Thyroid gland (tissue), 4 donors: ENCODE measurements around the gene THSD7A. TPM values are rescaled to one million over a fixed set of nuclear protein-coding genes. Genes with fewer than 3 reads are reported as not detected.

Source experiments
- DNase-seq, 2 donors: peaks; one replicate each; pipeline ENCODE4 v3.0.0-alpha.2; 2019
- H3K27ac ChIP-seq, 3 donors: fragments of 200-600 bp; sonication (generic); 1 replicate in 2 of 3; 2 replicates in 1 of 3; pipeline ENCODE4 v1.5.1; 2016 to 2019; ENCODE audit warnings: mild to moderate bottlenecking in 1 of 3, moderate library complexity in 1 of 3
- H3K27me3 ChIP-seq: fragments of 200-600 bp; sonication (generic); one replicate; pipeline ENCODE4 v1.5.1; 2019
- H3K36me3 ChIP-seq, 2 donors: fragments of 200-600 bp; sonication (generic); one replicate each; pipeline ENCODE4 v1.5.1; 2016 to 2019
- H3K4me1 ChIP-seq, 2 donors: fragments of 200-600 bp; sonication (generic); one replicate each; pipeline ENCODE4 v1.5.1; 2017 to 2019
- H3K4me3 ChIP-seq, 3 donors: fragments of 200-600 bp; sonication (generic); replicated peaks in 1 of 3; 1 replicate in 2 of 3; 2 replicates in 1 of 3; pipeline ENCODE4 v1.5.1; 2016; ENCODE audit warnings: mild to moderate bottlenecking in 1 of 3
- H3K9me3 ChIP-seq: fragments of 200-600 bp; sonication (generic); one replicate; pipeline ENCODE4 v1.5.1; 2017
- POLR2A ChIP-seq, 2 donors: fragments of 450-650 bp; IDR thresholded peaks; one replicate each; pipeline ENCODE4 v1.6.1; 2017; ENCODE audit warnings: antibody characterized with exemption in 2 of 2, mild to moderate bottlenecking in 2 of 2, moderate library complexity in 1 of 2
- WGBS, 2 donors: methylation state at CpG; one replicate each; pipeline ENCODE4 v1.1.5; 2017; 5-methylcytosine and 5-hydroxymethylcytosine counted together
- intact Hi-C: fragments of 100-400 bp; cut with DNase I; formaldehyde crosslinking; loops from one replicate; pipeline ENCODE4 v1.15.1; 2023
- total RNA-seq, 4 donors: library from RNA; depleted of rRNA; stranded (reverse); fragments of >200 nt; gene quantifications; one replicate each; pipeline ENCODE4 v1.2.3, GENCODE V29; 2016
- TF ChIP-seq, protein P1 (sequence below), 6 experiments: fragments of 200-600 bp in 3 of 6; fragments of 450-650 bp in 3 of 6; sonication (generic) in 3 of 6; IDR thresholded peaks; one replicate each; pipeline ENCODE4 v1.5.1; 2016 to 2019; ENCODE audit warnings: antibody characterized with exemption in 6 of 6, mild to moderate bottlenecking in 2 of 6, inconsistent platforms in 1 of 6, moderate library complexity in 1 of 6

THSD7A gene
- total RNA-seq, 4 donors from 2014 or later = 4.2 to 6.1 (median 5.8) TPM

DNA sequence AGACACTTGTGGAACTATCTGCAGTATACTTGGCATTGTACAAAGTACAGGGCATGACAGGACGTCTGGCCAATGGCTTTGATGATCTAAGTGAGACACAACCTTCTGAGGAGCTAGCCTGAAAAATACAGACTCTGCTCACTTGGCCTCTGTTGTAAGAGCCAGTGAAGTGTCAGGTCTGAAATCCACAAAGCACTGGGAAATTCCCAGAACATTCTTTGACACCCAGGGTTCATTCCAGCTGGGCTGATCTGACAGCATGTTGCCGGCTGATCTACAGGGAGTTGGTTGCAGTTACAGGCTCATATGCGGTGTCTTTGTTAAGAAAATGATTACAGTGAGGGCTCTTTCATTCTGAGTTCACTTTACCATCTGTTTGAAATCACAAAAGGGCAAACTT, 503.7 kb downstream of the THSD7A start:
- intact Hi-C loops = no loop called here
- H3K27ac ChIP-seq = no peak overlapping the region
- WGBS, 2 donors = 35 to 43% methylated on average over 3 of the region's 3 CpGs
- H3K9me3 ChIP-seq = no peaks in the 10 kb centered on the region
- no peaks in the 10 kb centered on the region for H3K4me1 ChIP-seq
- H3K36me3 ChIP-seq = no peaks in the 10 kb centered on the region
- H3K4me3 ChIP-seq = no peak overlapping the region
- H3K27me3 ChIP-seq = no peaks in the 10 kb centered on the region
- no peak for TF ChIP-seq POLR2A (IDR thresholded peaks at IDR 0.05)
- TF ChIP-seq, protein P1, sequence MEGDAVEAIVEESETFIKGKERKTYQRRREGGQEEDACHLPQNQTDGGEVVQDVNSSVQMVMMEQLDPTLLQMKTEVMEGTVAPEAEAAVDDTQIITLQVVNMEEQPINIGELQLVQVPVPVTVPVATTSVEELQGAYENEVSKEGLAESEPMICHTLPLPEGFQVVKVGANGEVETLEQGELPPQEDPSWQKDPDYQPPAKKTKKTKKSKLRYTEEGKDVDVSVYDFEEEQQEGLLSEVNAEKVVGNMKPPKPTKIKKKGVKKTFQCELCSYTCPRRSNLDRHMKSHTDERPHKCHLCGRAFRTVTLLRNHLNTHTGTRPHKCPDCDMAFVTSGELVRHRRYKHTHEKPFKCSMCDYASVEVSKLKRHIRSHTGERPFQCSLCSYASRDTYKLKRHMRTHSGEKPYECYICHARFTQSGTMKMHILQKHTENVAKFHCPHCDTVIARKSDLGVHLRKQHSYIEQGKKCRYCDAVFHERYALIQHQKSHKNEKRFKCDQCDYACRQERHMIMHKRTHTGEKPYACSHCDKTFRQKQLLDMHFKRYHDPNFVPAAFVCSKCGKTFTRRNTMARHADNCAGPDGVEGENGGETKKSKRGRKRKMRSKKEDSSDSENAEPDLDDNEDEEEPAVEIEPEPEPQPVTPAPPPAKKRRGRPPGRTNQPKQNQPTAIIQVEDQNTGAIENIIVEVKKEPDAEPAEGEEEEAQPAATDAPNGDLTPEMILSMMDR (IDR thresholded peaks at IDR 0.05) = no peak
- no peak for DNase-seq

DNA sequence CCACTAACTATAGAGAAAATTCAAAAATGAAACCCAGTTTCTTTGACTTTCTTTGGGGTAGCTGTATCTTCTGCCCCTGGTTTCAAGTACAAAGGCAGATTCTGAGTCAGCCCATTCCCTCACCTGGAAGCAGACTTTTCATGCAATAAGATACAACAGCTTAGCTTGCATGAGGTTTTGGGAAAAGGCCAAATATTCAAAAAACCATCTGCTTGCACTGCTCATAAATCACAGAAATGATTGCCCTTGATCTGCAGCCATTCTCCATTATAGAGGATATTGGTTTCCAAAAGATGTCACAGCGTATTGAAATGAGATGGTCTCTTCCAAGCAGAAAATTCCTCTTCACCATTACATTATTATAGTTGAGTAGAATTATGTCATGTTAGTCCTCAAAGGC, 504.4 kb downstream of the THSD7A start:
- H3K4me3 ChIP-seq = no peak overlapping the region
- H3K36me3 ChIP-seq = no peaks in the 10 kb centered on the region
- WGBS, 2 donors = 94 to 97% methylated on average over 1 of the region's 1 CpG
- no peak for TF ChIP-seq POLR2A (IDR thresholded peaks at IDR 0.05)
- no peaks in the 10 kb centered on the region for H3K9me3 ChIP-seq
- intact Hi-C loops = no loop called here
- no peaks in the 10 kb centered on the region for H3K27me3 ChIP-seq
- H3K27ac ChIP-seq = no peak overlapping the region
- DNase-seq = no peak
- no peaks in the 10 kb centered on the region for H3K4me1 ChIP-seq
